ENCODE data around the gene ETFDH. TPM values are rescaled to one million over a fixed set of nuclear protein-coding genes. Genes with fewer than 3 reads are reported as not detected.
"Not testable (repeated sequence)": the region's sequence is repeated elsewhere in the genome, so short reads cannot be mapped to it uniquely, and the experiment has no call there.

ETFDH gene
- polyA plus RNA-seq, 12 donors: 16.0 to 34.4 (median 24.2) TPM; not detected in 1

GRCh38 chr4:158750379-158750778, 78.3 kb downstream of the ETFDH start:
- DNase-seq: no peak

GRCh38 chr4:158754385-158755180, 82.5 kb downstream of the ETFDH start:
- DNase-seq: no peak

- DNase-seq: not testable (repeated sequence)
These were observed 83.7 kb downstream of the ETFDH start for GRCh38 chr4:158755819-158756218.

GRCh38 chr4:158756588-158756987, 84.5 kb downstream of the ETFDH start:
- DNase-seq: no peak

GRCh38 chr4:158758142-158758541, 86.0 kb downstream of the ETFDH start:
- DNase-seq: no peak

- no peak for DNase-seq
These were observed 86.6 kb downstream of the ETFDH start for GRCh38 chr4:158758703-158759102.

Other genes with a start within 250 kb of the ETFDH start
- gene RXFP1, start 150.4 kb upstream of the ETFDH start, polyA plus RNA-seq (ENCODE audit: insufficient read length in 12 of 12): under 1 TPM in 10 of 12 donors, not detected in 2; 0.05 to 0.48 (median 0.13) TPM
- 10 to 100 TPM in 11 of 12 donors, not detected in 1; 13.9 to 27.0 (median 20.6) TPM for gene C4orf46, start 409 bp upstream of the ETFDH start, polyA plus RNA-seq (ENCODE audit: insufficient read length in 12 of 12)
- 10 to 100 TPM in 11 of 12 donors, not detected in 1; 43.1 to 69.7 (median 57.8) TPM for gene PPID, start 51.1 kb downstream of the ETFDH start, polyA plus RNA-seq (ENCODE audit: insufficient read length in 12 of 12)
- 10 to 100 TPM in 11 of 12 donors, not detected in 1; 12.3 to 17.2 (median 15.7) TPM for gene FNIP2, start 96.7 kb downstream of the ETFDH start, polyA plus RNA-seq (ENCODE audit: insufficient read length in 12 of 12)